Body of pancreas (tissue), 4 donors: ENCODE measurements around the gene ZRANB1.

Experiments used
- POLR2A ChIP-seq, 3 donors: fragments of 450-650 bp; IDR thresholded peaks; one replicate each; pipeline ENCODE4 v1.6.1; 2016; ENCODE audit warnings: antibody characterized with exemption in 3 of 3, mild to moderate bottlenecking in 2 of 3
- TF ChIP-seq, protein P1 (sequence below), 7 experiments: fragments of 450-650 bp in 4 of 7; fragments of 200-600 bp in 3 of 7; sonication (generic) in 3 of 7; IDR thresholded peaks; one replicate each; pipeline ENCODE4 v1.5.1; 2016 to 2019; ENCODE audit warnings: antibody characterized with exemption in 7 of 7

DNA sequence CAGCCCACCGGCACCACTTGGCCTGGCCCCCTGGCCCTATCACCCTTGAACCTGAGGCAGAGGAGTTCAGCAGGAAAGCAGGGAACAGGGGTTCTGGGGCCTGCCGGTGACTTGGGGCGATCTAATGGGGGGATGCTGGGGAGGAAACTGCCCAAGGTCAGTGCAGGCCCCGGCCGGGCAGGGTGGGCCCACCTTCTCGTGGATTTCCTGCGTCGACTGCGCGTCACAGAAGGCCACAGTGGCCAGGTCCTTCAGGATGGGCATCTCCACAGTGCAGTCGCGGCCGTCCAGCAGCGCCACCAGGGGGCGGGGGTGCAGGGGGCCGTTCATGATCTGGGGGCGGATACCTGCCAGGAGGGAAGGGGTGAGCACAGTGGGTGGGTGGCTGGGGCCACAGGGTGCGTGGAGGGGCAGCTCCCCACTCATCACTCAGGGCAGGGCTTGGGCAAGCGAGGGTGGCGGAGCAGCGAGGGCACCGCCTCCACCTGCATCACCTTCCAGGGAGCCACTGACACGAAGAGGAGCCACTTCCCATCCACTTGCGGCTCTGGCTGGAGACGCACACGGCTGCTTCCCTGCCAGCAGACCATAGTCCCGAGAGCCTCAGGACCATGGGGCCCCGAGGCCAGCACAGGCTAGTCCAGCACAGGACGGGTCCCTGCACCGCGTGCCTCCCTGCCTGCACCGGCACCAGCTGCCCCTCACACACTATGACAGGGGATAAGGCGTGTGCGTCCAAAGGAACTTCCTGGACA, 61.4 kb downstream of the ZRANB1 start:
- no peak for TF ChIP-seq POLR2A (IDR thresholded peaks at IDR 0.05)
- TF ChIP-seq, protein P1, sequence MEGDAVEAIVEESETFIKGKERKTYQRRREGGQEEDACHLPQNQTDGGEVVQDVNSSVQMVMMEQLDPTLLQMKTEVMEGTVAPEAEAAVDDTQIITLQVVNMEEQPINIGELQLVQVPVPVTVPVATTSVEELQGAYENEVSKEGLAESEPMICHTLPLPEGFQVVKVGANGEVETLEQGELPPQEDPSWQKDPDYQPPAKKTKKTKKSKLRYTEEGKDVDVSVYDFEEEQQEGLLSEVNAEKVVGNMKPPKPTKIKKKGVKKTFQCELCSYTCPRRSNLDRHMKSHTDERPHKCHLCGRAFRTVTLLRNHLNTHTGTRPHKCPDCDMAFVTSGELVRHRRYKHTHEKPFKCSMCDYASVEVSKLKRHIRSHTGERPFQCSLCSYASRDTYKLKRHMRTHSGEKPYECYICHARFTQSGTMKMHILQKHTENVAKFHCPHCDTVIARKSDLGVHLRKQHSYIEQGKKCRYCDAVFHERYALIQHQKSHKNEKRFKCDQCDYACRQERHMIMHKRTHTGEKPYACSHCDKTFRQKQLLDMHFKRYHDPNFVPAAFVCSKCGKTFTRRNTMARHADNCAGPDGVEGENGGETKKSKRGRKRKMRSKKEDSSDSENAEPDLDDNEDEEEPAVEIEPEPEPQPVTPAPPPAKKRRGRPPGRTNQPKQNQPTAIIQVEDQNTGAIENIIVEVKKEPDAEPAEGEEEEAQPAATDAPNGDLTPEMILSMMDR (IDR thresholded peaks at IDR 0.05): no peak
